Fibroblast of the aortic adventitia (primary cell): Measurements from ENCODE around the gene MARVELD3. TPM values are rescaled to one million over a fixed set of nuclear protein-coding genes. Genes with fewer than 3 reads are reported as not detected.
"Not testable (repeated sequence)": the region's sequence is repeated elsewhere in the genome, so short reads cannot be mapped to it uniquely, and the experiment has no call there.

Experiments used
- DNase-seq: peaks from one replicate; pipeline ENCODE4 v3.0.0-alpha.2; 2010; ENCODE audit warnings: low read depth
- H3K4me3 ChIP-seq: 2 replicates; pipeline ENCODE4 v1.5.1; 2011; ENCODE audit warnings: low read depth, mild to moderate bottlenecking, control low read depth, low read length, moderate library complexity
- total RNA-seq: library from RNA; depleted of rRNA; stranded (reverse); fragments of >200 nt; gene quantifications from 2 replicates; pipeline ENCODE4 v1.2.3, GENCODE V29; 2012; ENCODE audit warnings: low replicate concordance
- TF ChIP-seq, protein P1 (sequence below): IDR thresholded peaks from 2 replicates; pipeline ENCODE4 v1.5.1; 2011; ENCODE audit warnings: mild to moderate bottlenecking, low read length, control low read depth, inconsistent platforms; ENCODE audit not compliant: insufficient read depth

The MARVELD3 gene
- total RNA-seq, 1 donor, result not detected

DNA sequence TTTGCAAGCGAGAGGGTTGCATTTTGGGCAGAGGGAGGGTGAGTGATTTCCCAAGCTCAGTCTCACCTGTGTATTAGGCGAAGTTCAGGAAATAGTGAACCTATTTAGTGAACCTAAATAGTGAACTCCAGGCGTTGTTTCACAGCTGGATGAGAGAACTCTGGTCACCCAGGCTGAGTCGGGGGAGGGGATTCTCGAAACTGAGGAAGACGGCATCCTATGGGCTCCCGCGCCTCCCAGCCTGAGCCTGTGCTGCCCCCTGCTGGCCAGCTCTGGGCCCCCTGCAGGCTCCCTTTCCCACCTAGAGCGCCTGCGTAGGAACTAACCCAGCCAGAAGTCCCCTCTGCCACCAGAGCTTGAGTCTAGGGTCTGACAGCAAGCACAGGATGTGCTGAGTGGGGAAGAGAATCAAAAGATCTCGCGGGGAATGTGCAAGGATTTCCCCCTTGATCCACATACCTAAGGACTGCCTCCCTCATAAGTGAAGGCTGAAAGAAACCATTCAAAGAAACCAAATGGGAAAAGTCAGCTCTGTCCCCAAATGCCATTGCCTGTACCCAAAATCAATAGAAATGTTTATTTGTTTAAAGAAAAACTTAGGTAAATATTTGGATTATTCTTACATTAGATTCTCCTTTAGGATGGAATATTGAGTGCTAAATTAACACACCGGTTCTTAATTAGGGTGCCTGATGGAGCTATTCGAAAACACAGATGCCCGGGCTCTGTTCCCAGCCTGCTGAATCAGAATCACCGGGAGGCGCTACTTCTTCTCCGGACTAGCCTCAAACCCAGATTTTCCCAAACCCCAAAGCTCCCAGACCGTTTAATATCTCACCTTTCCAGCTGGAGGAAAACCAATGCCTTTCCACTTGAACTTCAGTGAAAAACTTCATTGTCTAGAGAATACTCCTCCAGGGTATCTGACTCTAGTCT is 14.8 kb upstream of the MARVELD3 start:
- TF ChIP-seq, protein P1, sequence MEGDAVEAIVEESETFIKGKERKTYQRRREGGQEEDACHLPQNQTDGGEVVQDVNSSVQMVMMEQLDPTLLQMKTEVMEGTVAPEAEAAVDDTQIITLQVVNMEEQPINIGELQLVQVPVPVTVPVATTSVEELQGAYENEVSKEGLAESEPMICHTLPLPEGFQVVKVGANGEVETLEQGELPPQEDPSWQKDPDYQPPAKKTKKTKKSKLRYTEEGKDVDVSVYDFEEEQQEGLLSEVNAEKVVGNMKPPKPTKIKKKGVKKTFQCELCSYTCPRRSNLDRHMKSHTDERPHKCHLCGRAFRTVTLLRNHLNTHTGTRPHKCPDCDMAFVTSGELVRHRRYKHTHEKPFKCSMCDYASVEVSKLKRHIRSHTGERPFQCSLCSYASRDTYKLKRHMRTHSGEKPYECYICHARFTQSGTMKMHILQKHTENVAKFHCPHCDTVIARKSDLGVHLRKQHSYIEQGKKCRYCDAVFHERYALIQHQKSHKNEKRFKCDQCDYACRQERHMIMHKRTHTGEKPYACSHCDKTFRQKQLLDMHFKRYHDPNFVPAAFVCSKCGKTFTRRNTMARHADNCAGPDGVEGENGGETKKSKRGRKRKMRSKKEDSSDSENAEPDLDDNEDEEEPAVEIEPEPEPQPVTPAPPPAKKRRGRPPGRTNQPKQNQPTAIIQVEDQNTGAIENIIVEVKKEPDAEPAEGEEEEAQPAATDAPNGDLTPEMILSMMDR, result peak; percentile 96
- no peak overlapping the region for H3K4me3 ChIP-seq
- peak; percentile 46 for DNase-seq

DNA sequence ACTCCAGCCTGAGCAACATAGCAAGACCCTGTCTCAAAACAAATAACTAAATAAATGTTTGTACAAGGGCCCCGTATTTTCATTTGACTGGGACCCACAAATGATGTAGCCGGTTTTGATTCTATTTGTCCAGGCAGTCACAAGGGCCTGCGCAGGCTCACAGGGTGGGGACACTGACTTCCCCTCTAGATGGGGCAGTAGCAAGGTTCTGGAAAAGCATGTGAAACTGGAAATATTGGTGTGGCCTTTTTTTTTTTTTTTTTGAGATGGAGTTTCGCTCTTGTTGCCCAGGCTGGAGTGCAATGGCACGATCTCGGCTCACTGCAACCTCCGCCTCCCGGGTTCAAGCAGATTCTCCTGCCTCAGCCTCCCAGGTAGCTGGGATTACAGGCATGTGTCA is 11.0 kb upstream of the MARVELD3 start:
- H3K4me3 ChIP-seq, DNase-seq: not testable (repeated sequence)

DNA sequence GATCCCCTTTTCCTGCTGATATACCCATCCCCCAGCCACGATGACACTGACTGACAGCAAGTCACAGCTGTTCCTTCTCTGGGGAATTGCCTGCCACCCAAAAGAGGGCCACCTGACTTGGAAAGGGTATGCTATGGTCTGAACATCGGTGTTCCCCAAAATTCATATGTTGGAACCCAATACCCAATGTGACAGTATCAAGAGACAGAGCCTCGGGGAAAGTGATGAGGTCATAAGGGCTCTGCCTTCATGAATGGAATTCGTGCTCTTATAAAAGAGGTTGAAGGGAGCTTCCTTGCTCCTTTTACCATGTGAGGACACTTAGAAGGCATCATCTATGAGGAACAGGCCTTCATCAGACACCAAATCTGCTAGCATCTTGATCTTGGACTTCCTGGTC is 7.6 kb upstream of the MARVELD3 start:
- TF ChIP-seq, protein P1, result no peak
- no peak for DNase-seq
- H3K4me3 ChIP-seq, result no peak overlapping the region

DNA sequence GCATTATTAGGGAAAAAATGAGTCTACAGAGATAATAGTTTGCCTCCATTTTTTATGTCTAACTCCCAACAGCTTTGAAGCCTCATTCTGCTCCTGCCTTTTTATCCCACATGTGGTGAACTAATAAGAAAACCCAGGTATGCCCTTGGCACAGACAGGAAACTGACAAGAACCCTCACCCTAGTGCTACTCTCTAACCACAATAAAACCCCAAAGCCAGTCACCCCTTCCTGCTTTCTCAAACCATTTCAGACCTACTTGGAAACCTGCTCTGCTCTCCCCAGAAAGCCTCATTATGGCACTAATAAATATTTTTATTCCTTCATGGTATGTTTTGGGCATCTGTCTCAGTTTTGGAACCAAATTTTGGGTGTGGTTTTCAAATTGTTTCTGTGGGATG is 3.9 kb upstream of the MARVELD3 start:
- H3K4me3 ChIP-seq, result no peak overlapping the region
- TF ChIP-seq, protein P1, result no peak
- no peak for DNase-seq

DNA sequence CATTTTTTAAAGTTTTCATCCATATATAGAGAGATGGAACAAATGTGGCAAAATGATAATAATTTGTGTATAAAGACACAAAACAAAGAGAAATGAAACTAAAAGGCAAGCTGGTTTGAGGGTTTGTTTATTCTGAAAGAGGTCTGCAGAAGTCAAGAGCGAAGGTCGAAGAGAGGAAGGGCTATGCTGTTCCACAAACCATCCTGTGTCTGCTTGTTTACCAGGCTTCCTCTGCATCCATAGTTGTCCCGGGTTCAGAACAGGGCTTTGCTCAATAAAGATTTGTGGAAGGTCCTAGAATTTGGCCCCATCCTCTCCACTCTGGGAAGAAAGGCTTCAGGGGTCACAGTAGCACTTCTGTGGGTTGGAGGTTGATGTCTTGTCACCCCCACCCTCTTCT is 2.4 kb upstream of the MARVELD3 start:
- TF ChIP-seq, protein P1, result no peak
- DNase-seq, result no peak
- H3K4me3 ChIP-seq, result no peak overlapping the region

DNA sequence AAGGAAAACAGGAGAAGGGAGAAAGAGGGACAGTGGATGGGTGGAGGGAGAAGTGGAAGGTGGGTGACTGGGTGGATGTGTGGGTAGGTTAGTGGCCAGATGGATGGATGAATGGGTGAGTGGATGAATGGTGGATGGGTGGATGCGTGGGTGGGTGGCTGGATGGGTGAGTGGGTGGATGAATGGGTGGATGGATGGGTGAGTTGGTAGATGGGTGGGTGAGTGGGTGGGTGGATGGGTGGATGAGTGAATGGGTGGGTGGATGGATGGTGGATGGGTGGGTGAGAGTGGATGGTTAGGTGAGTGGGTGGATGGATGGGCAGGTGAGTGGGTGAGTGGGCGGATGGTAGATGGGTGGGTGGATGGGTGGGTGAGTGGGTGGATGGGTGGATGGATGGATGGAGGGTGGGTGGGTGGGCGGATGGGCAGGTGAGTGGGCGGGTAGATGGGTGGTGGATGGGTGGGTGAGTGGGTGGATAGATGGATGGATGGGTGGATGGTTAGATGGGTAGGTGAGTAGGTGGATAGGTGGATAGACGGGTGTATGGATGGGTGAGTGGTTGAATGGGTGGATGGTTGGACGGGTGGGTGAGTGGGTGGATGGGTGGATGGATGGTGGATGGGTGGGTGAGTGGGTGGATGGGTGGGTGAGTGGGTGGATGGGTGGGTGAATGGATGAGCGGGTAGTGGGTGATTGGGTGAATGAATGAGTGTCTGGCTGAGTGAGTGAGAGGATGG is 702 bp upstream of the MARVELD3 start:
- TF ChIP-seq, protein P1, result no peak
- no peak overlapping the region for H3K4me3 ChIP-seq
- no peak for DNase-seq

DNA sequence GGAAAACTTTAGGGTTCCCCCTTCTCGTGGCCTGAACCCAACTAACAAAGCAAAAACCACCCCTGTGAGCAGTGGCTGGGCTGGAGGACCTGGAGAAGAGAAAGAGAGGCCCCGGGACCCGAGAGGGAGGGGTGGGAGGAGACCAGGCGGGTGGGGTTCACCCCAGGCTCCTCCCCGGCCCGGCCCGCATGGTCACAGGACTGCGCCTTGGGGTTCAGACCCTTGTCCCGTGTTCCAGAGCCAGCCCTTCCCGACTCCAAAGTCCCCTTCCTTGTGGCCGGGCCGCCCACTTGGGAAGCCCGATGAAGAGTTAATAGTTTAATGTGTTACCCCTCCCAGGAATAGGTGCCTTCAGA is 852 bp downstream of the MARVELD3 start:
- TF ChIP-seq, protein P1, result no peak
- no peak overlapping the region for H3K4me3 ChIP-seq
- no peak for DNase-seq
